ENCODE results near the gene SLC25A29.
"Not testable (repeated sequence)": the region's sequence is repeated elsewhere in the genome, so short reads cannot be mapped to it uniquely, and the experiment has no call there.

SLC25A29 gene, protein sequence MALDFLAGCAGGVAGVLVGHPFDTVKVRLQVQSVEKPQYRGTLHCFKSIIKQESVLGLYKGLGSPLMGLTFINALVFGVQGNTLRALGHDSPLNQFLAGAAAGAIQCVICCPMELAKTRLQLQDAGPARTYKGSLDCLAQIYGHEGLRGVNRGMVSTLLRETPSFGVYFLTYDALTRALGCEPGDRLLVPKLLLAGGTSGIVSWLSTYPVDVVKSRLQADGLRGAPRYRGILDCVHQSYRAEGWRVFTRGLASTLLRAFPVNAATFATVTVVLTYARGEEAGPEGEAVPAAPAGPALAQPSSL

DNA sequence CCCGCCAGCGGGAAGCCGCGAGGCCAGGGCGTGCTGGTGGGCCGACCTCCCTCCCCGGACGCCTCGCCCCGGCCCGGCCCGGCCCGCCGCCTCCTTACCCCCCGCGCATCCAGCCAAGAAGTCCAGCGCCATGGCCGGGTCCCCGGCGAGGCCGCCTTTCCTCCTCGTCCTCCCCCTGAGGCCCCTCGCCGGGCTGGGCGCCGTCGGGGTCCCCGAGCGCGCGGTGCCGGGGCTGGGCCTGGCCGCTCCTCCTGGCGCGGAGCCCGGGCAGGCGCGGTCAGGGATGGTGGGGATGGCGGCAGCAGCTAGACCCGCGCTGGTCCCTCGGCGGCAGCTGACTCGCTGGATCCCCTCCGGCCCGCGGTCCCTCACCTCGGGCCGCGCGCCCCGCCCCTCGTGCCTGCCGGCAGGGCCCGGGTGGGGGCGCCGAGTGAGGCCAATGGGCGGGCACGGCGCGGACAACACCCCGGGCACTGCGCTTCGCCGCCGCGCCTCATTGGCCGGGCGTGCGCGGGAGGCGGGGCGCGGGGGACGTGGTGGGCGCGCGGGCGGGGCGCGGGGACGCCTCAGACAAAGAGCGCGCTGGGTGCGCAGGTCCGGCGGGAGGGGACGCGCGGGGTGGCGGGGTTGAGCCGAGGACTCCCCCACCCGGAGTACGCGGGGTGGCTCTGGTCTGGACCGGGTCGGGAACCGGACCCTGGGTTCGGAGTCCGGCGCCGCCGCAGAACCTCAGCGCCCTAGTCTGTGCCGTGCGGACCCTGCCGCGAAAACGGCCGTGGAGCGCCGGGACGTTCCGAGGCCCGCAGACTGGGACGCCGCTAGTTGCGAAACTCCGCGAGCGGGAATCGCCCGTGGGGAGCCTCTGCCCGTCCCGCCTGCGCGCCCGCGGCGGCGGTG is at the start of gene SLC25A29:
SLC25A29 (minus strand) TSS at position 344 of the 897 bp plus-strand sequence; CDS start at position 132, 212 bp downstream.
- DNase-seq (ENCODE audit: low spot score) = peak; percentile 97

DNA sequence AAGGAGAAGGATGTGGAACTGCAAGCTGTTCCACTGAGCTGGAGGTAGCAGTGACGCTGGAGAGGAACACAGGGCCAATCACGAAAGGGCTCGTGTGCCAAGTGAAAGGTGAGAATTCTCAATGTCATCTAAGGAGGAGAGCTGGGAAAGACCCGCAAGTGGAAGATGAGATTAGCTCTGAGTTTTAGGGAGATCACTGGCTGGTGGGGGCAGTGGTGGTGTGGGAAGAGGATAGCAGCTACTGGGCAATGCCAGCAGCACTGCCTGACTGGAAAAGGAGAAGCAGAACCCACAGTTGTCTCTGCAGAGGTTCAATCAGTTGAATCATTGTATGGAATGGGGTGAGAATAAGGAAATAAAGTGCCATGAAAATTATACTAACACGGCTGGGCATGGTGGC is 44.7 kb upstream of the SLC25A29 start:
- no peak for DNase-seq (ENCODE audit: low spot score)

DNA sequence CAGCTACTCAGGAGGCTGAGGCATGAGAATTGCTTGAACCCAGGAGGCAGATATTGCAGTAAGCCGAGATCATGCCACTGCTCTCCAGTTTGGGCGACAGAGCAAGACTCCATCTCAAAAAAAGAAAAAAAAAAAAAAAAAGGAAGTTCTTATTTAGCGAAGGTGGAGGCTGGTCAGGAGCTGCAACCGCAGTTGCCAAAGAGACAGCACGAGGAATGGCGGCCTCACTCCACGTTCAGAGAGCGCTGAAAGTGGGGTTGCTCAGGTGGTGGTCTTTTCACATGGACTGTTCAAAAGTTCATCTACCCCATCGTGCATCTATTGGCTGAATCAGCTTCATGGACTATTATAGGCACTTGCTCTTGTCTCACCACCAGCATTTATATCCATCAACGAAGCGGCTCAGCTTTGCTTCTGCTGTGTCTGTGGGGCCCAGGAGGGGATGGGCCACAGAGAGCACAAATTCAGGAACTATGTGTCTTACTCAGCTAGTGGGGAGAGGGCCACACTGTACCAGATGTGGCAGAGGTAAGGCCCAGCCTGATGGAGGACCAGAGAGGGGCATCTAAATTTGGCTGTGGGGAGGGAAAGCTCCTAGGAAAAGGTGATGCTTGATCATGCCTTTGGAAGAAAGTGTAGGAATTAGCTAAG is 44.2 kb upstream of the SLC25A29 start:
- no peak for DNase-seq (ENCODE audit: low spot score)

DNA sequence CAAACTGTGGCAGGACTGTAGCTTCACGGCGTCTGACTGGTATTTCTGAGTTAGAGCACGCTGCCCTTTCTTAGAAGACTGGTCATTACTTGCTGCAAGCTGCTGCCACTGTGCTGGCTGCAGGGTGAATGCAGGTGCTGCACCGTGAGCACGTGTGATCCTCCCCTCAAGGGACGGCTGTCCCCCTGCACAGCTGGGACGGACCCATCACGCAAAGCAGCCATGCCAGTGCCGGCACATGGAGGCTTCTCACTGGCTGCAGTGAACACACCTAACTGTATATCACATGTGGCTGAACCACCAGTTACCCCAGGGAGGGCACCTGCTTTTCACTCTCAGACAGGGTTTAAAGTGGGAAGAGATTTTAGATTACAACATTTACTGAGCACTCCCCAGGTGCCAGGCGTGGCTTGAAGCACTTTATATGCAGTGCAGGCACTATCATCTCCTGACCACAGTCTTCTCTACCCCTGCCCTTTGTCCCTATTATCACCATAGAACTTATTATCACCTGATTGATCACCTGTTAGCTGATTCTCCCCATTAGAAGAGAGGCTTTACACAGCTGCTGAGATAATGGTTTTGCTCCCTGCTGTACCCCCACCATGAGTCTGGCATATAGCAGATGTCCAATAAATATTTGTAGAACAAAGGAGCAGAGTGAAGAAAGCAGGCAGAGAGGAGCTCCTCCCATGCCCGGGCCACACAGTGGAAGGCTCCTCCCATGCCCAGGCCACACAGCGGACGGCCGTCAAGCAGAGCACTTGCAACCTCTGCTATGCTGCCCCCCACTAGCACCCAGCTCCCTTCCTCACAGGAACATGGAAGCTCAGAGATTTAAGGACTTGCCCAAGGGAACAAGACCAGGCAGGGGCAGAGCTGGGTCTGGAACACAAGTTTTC is 42.8 kb upstream of the SLC25A29 start:
- no peak for DNase-seq (ENCODE audit: low spot score)

DNA sequence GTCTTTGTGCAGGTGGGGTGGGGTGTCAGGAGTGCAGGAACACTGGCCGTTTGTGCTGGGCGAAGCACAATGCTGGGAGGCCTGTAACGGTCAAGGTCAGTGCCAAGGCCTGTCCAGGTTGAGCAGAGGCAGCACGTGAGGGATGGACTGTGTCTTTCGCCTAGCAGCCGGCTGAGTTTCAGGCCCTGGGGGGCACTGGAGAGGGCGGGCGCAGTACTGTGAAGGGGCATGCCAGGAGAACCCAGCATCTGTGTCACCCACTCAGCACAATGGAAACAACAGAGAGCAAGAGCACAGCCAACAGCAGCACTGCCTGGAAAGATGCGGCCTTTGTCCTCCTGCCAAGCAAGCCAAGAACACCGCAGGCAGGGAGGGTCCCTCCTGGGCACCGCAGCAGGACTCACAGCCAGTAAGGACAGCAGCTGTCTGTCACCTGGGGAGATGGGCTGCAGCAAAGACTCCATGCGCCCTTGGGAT is 42.0 kb upstream of the SLC25A29 start:
- DNase-seq (ENCODE audit: low spot score) = no peak

DNA sequence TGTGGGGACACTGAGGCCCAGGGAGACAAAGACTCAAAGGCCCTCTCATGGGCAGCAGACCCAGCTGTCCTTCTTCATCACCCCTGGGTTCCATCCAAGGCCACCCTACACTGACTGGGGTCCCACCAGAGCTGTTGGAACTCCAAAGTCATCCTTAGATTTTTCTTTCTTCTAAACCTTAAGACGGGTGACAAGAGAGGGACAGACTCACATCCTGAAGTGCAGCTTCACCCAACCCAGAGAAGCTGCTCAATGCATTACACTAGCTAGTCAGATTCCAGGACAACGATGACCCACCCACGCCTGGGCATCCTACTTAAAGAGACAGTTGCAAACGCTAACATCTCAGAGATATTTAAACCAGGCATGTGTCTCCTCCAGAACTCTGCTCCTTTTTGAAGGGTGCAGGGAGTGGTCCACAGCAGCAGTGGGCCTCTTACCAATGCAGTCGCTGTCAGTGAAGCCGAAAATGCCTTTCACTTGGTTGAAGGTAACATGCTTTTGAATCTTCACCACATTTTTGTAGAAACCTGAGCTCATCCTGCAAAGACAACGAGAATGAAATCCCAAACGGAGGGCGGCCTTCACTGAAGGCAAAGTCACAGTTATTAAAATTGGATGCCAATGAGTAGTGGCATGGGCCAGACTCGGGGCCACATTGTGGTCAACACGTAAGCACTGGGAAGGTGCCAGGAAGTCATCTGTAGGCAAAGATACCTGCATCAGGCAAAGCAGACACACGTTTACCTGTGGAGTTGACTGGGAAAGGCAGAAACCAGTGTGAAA is 40.3 kb upstream of the SLC25A29 start:
- no peak for DNase-seq (ENCODE audit: low spot score)

DNA sequence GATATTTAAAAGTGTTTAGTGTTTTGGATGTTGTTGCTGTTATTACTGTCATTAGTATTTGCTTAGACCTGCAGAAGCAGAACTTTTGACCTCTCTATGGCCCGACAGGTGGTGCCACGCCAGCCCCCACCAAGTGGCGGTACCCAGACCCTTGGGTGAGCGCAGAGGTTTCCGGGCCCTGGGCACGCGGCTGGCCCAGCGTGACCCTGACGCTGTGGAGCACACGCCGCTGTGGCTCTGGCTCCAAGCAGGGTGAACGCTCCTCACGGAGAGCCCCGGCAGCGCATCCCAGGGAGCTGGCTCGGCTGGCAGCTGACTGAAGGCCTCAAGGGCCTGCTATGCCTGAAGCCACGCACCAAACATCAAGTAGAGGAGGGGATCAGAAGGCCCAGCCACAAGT is 39.5 kb upstream of the SLC25A29 start:
- DNase-seq (ENCODE audit: low spot score) = no peak

DNA sequence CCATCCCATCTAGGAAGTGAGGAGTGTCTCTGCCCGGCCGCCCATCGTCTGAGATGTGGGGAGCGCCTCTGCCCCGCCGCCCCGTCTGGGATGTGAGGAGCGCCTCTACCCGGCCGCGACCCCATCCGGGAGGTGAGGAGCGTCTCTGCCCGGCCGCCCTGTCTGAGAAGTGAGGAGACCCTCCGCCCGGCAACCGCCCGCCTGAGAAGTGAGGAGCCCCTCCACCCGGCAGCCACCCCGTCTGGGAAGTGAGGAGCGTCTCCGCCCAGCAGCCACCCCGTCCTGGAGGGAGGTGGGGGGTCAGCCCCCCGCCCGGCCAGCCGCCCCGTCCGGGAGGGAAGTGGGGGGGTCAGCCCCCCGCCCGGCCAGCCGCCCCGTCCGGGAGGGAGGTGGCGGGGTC is 38.4 kb upstream of the SLC25A29 start:
- DNase-seq (ENCODE audit: low spot score) = not testable (repeated sequence)

DNA sequence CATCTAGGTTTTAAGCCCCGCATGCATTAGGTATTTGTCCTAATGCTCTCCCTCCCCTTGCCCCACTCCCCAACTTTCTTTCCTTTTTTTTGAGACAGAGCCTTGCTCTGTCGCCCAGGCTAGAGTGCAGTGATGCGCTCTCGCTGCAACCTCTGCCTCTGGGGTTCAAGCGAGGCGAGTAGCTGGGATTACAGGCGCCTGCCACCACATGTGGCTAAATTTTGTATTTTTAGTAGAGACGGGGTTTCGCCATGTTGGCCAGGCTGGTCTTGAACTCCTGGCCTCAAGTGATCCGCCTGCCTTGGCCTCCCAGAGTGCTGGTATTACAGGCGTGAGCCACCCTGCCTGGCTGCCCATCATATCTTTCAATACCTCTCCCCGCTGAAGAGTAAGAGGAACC is 36.6 kb upstream of the SLC25A29 start:
- not testable (repeated sequence) for DNase-seq (ENCODE audit: low spot score)

DNA sequence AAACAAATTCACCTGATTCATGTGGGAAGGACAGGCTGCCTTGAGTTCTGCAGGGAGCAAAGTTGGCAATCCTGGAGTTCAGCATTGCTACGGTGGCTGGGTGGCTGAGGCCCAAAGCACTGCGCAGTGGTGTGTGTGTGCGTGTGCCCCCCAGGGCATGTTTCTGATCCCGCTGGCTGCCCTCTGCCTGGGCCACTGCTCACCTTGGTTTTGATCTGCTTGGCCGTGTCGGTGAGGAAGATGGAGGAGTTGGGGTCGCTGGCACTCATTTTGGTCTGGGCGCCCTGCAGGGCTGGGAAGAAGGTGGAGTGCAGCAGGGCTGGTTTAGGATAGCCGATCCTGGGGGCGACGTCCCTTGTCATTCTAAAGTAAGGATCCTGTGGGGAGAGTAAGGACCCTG is 36.0 kb upstream of the SLC25A29 start:
- no peak for DNase-seq (ENCODE audit: low spot score)

DNA sequence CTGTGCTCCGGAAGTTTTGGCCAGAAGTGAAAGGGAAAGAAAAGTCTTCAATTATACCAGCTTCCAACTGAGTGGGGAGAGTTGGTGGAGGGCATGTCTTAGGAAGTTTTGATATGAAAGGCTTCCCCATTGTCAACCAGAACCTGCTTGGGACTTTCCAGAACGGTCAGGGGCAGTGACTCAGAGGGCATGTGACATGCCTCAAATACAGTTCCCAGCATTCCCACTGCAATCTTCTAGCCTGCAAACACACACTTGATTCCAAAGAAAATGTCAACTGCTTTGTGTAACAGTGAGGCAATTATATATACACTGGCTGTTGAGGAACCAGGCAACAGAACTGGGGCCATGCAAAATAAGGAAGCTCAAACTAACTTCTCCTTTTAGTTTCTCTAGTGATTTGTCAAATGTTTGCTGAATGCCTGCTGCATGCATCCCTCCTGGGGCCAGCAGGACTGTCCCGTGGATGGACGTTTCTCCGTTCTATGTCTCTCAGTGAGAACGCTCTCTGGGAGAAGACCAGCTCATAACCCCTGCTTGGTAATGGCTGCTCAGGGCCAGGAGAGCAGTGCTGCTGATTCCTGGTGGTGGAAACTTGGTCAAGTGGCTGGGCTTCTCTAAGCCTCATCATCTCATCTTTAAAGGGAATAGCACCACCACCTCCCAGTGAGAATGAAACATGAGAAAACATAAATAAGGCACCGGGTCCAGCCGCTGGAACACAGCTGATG is 35.2 kb upstream of the SLC25A29 start:
- DNase-seq (ENCODE audit: low spot score) = peak; percentile 83

DNA sequence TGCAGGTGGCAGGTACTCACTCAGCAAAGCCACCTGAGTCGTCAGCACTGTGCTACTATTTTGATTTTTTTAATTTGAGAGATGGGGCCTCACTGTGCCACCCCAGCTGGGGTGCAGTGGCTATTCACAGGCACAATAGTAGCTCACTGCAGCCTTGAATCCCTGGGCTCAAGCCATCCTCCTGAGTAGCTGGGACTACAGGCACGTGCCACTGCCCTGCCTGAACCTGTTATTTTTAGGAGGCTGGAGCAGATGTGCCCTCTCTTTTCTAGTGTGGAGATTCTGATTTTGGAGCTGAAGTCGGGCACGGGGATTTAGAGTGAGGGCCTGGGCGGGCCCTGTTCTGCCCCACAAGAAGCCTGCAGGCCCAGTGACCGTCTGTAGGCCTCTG is 34.2 kb upstream of the SLC25A29 start:
- no peak for DNase-seq (ENCODE audit: low spot score)

DNA sequence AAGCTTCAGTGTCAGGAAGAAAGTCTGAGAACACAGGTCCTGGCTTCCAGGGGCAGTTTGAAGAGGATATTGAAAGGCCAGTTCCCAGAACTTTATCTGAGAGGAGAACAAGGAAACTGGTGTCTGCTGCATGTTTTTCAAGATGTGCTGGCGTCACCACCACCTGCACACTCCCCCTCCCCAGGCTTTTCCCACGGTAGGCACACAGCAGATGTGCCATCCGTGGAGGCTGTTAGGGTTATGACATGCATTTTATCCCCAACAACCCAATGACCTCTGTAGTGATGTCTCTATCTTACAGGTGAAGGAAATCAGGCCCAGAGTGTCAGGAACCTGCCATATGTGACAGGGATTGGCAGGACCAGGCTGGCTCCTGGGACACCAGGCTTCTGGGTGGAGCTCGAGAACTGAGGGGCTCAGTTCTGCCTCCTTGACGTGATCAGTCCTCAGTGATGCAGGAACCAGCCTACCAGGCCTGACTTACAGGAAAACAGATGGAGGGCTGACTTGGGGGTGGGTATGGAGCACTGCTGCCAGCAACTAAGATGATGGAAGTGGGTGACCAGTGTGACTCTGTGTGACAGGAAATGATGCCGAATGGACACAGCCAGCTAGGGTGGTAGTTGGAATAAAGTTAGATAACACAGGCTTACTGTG is 33.6 kb upstream of the SLC25A29 start:
- no peak for DNase-seq (ENCODE audit: low spot score)

DNA sequence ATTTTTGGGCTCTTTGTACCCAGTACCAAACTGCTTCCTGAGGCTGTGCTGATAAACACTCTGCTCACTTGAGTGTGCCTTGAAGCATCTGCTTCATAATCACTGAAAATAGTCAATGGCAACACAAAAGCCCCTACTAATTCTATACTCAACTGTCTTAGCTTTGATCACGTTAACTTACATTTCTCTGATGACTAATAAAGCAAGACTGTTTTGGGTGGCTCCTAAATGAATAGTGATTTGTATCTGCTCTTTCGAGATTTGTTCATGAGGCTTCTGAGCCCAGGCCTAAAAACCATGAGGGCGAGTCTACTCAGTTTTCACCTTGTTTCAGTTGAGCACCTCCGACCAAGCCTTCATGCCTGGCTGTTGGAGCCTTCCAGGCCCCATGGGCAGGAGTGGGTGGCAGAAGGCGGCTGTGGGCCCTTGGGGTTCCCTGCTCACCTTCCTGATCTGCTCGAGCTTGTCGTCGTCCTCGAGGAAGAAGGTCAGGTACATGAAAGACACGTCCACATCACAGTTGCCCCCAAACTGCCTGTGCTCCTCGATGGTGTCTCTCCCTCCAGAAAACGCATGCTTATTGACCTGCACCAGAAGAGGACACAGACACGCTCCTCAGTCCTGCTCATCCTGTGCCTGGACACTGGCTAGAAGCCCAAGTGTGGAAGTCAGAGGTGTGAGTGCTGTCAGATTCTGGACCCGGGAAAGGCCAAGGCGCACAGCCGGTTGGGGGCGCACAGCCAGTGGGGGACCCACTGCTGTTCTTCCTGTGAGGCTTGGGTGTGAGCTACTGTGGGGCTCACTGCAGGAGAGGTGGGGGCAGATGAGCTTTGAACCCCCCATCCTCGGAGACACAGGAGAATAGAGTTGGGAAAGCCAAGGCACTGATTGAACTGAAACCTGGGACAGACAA is 30.6 kb upstream of the SLC25A29 start:
- no peak for DNase-seq (ENCODE audit: low spot score)

DNA sequence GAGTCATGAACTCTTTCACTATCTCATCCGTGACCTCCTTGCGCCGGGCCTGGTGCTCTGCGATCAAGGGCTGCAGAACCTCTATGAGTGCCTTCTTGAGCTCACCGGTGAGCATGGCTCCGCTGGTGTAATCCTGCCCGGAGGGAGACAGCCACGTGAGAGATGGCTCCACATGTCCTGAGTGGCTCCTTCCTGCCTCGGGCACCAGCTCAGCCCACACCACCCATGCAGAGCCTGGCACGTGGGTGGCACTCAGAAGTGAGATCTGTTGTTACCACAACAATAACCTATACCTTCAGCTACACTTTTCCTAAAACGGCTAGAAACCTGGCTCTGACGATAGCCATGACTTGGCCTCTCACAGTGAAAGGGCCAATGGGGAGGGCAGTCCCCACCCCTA is 28.7 kb upstream of the SLC25A29 start:
- DNase-seq (ENCODE audit: low spot score) = no peak

DNA sequence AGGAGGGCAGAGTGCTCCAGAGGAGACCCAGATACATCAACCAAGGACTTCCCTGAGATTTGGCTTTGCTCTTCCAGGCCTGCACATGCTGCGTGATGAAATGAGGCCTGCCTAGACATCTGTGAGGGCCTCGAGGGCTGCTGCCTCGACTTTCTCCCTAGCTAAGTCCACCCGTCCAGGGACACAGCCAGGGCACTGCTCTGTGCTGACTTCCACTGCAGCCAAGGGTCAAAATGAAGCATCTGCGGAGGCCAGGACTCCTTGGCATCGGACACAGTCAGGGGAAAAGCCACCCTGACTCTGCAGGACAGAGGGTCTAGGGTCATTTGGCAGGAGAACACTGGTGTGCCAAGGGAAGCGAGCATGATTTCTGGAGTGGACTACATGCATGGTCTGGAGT is 27.6 kb upstream of the SLC25A29 start:
- DNase-seq (ENCODE audit: low spot score) = no peak

DNA sequence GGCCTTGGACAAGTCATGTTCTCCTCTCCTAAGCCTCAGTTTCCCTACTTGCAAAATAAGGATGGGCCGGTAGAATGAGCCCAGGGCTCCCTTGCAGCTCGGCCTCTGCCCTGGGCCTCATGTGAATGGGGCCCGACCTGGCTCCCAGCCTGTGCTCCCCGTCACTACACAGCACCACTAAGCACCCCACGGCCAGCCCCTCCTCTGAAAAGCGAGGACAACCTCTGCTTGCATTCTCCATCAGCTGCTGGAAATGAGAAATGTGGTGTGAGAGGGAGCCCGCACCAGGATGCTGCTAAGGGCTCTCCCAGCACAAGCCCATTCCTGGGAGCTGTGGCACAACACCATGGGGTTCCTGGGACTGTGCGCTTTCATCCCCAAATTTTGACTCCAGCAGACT is 27.1 kb upstream of the SLC25A29 start:
- no peak for DNase-seq (ENCODE audit: low spot score)

DNA sequence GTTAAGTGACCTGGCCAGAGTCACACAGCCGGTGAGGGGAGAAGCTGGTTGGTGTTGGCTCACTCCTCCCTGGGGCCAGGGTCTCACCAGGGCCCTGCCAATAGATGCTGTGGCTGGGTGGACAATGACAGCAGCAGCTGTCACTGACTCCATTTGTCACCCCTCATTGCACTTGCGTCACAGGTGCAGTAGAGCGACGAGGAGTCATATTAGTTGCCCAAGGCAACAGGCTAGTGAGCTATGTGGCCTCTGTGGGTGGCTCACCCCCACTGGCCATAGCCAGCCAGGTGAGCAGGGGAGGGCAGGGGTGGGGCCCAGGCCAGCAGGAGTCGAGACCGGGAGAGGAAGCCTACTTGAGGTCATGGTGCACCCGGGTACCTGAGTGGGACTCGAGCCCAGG is 26.6 kb upstream of the SLC25A29 start:
- DNase-seq (ENCODE audit: low spot score) = no peak
